RPMI8226 (cell line): ENCODE measurements around the gene PPP5C.
A peak's percentile ranks its signal among the peaks of the same experiment; 100 is the strongest.
"Not testable (repeated sequence)": the region's sequence is repeated elsewhere in the genome, so short reads cannot be mapped to it uniquely, and the experiment has no call there.

Experiments
- DNase-seq: peaks from one replicate; pipeline ENCODE4 v3.0.0-alpha.2; 2015

PPP5C gene, protein sequence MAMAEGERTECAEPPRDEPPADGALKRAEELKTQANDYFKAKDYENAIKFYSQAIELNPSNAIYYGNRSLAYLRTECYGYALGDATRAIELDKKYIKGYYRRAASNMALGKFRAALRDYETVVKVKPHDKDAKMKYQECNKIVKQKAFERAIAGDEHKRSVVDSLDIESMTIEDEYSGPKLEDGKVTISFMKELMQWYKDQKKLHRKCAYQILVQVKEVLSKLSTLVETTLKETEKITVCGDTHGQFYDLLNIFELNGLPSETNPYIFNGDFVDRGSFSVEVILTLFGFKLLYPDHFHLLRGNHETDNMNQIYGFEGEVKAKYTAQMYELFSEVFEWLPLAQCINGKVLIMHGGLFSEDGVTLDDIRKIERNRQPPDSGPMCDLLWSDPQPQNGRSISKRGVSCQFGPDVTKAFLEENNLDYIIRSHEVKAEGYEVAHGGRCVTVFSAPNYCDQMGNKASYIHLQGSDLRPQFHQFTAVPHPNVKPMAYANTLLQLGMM

DNA sequence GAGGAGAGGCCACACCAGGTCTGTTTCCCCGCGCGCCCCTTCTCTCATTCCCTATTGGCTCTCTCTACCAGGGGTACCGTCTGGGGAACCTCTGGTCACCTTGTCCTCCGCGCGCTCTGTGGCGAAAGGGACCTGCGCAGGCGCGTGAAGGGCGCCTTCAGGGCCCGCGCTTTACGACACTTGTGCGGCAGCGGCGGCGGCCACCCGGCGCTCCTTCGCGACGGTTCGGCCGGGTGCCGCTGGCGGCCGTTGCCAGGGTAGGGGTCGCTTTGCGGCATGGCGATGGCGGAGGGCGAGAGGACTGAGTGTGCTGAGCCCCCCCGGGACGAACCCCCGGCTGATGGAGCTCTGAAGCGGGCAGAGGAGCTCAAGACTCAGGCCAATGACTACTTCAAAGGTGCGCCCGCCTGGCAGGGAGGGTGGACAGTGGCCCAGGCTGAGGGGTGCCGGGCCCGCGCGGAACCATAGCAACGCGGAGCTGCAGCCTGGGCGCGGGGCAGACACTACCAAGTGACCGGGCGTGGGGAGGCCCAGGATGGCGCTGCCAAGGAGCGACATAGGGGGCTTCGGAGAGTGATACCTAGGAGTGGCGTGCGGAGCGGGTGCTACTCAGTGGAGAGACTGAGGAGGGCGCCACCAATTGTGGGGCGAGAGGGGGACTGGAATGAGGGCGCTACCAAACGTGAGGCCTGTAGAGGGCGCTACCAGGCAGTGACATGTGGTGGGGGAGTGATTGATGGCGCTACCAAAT lies at the start of gene PPP5C:
TSS of gene PPP5C (plus strand) at position 267 of the 751 bp plus-strand sequence. CDS start at position 277, 10 bp downstream.
- DNase-seq: peak; percentile 92

GRCh38 chr19:46297700-46298478 lies 49.0 kb upstream of the PPP5C start:
- no peak for DNase-seq

DNA sequence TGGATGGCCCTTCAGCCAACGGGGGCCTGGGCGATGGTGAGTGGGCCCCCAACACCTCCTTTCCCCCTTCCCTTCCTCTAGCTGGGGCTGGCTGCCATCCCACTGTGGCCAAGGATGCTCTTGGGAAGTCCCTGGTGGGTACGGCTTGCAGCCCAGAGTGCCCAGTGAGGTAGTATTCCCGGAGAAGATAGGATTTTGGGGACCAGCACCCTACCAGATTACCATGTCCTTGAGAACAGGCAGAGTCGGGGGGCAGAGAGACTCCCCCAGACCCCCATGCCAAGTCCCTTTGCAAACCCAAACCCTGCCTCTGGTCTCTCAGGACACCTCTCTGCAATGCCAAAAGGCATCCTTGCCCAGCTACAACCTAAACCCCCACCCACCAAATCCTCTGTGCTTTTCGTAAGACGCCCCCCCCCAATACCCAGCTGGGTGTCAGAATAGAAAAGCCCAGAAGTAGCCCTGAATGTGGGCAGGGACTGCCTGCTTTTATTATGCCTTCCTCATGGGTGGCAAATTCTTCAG lies 48.3 kb upstream of the PPP5C start:
- no peak for DNase-seq

- DNase-seq: peak; percentile 91
These were observed 47.8 kb upstream of the PPP5C start for GRCh38 chr19:46299004-46299509.

DNA sequence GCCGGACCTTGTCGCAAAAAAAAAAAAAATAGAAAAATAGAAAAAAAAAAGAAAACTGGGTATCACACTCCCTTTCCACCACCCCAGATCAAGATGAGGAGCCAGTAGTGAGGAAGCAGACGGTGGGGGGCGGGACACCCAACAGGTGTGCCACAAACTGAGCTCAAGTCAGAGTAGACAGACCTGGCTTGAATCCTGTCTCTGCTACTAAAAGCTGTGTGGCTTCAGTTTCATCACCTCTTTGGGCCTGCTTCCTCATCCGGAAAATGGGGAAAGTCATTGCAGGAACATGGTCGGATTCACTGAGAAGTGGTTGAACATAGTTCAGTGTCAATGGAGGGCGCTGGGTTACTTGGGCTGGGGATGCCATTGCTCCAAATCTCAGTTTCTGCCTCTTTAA lies 47.2 kb upstream of the PPP5C start:
- DNase-seq: peak; percentile 40

DNA sequence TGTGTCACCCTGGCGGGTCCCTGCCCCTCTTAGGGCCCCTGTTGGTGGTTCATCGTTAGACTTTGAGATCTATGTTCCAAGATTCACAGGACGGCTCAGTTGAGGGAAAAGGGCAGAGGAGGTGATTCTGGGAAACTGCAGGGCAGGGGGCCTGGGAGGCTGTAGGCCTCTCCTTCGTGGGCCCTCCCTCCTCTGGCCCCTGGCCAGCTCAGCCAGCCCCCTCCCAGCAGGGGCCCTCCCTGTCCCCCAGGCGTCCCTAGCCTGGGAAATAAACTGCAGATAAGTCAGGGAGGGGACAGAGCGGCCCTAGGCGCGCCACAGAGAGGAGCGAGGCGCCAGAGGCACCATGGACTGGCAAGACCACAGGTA lies 43.6 kb upstream of the PPP5C start:
- no peak for DNase-seq

DNA sequence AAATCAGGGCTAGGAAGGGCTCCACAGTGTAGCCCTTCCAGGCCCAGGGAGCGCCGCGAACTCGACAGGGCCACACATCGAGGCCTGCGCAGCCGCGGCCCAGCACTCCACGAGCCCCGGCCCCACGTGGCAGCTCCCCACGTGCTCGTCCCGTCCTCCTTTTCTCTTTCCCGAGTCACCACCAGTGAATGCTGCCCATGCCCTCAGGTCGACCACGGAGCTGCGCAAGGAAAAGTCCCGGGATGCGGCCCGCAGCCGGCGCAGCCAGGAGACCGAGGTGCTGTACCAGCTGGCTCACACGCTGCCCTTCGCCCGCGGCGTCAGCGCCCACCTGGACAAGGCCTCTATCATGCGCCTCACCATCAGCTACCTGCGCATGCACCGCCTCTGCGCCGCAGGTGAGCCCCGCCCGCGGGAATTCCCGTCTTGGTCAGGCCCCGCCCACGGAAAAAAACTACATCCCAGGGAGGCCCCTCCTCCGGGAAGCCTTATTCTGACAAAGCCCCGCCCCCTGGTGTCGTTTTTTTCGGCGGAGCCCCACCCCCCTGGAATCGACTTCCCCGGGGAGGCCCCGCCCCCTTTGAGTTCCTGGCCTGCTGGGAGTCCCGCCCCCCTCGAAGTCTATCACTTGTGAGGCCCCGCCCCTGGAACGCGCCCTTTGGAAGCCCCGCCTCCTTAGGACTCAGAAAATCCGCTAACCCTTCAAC lies 43.0 kb upstream of the PPP5C start:
- no peak for DNase-seq

- DNase-seq: no peak
These were observed 40.4 kb upstream of the PPP5C start for GRCh38 chr19:46306501-46306900.

DNA sequence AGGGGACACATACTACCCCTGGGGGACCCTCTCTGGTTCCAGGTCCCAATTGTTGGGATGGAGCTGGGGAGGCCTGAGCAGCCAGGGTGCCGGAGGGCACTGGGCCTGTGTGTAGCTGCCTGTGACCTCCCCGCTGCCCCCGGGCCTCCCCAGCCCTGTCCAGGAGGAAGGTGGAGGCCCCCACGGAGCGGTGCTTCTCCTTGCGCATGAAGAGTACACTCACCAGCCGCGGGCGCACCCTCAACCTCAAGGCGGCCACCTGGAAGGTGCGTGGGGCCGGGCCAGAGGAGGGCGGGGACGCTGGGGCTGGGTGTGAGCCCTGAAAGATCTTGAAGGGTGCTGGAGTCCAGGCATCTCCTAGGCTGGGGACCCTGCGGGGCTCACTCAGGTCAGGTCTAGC lies 38.4 kb upstream of the PPP5C start:
- no peak for DNase-seq

DNA sequence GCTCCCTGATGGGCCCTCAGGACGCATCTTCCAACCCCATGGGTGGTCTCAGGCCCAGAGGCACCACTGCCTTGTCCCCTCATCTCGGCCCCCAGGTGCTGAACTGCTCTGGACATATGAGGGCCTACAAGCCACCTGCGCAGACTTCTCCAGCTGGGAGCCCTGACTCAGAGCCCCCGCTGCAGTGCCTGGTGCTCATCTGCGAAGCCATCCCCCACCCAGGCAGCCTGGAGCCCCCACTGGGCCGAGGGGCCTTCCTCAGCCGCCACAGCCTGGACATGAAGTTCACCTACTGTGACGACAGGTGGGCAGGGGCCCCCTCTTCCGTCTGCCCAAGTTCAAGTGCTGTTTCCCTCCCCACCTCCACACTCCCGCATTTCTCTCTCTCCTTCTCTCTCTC lies 37.8 kb upstream of the PPP5C start:
- DNase-seq: no peak

- no peak for DNase-seq
These were observed 35.4 kb upstream of the PPP5C start for GRCh38 chr19:46311444-46311843.

GRCh38 chr19:46313540-46314469 lies 33.1 kb upstream of the PPP5C start:
- DNase-seq: not testable (repeated sequence)

GRCh38 chr19:46317339-46317738 lies 29.5 kb upstream of the PPP5C start:
- DNase-seq: no peak

DNA sequence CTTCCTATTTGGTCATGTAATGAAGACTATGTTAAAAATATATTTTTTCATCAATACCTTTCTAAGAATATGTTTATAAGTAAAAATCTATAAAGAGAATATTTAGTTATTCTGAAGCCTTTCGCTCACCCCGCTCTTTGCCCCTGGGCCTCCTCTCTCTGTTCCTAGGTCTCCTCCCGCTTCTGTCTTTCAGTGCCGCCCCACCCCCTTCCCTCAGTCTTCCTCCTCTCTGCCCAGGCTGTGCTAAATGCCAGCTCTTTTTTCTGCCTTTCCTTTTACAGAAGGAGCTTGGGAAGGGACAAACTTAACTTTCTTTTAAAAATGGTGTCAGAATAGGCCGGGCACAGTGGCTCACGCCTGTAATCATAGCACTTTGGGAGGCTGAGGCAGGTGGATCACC lies 27.3 kb upstream of the PPP5C start:
- no peak for DNase-seq

DNA sequence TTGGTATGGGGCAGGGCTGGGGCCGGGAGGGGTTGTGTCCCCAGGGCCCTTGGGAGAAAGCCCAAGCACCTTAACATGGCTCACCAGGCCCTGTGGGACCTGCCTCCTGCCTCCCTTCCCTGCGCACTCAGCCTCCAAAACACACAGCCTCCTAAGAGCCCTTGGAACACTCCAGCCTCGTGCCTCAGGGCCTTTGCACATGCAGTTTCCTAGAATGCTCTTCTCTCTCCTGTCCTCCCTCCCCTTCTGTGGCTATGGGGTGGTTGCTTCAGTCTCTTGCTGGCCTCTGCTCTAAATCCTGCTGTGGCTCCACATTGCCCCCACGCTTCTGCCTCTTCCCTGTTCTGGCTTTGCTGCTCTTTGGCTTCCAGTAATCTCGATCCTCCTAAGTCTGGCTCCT lies 26.3 kb upstream of the PPP5C start:
- no peak for DNase-seq

- DNase-seq: no peak
These were observed 25.2 kb upstream of the PPP5C start for GRCh38 chr19:46321653-46322052.

- not testable (repeated sequence) for DNase-seq
These were observed 23.7 kb upstream of the PPP5C start for GRCh38 chr19:46323227-46323626.

DNA sequence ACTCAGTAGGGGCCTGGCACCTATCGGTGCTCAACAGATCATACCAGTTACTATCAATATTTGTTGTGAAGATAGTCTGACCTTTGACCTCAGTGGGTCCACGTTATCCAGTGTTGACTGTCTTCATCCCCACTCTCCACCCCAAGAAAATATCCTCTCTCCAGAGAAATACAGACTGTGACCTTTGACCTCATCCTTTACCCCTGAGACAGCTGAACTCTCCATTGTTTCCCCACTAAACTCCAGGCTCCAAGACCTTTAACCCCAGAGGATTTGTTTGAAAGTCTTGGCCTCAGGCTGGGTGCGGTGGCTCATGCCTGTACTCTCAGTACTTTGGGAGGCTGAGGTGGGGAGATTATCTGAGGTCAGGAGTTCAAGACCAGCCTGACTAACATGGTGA lies 22.6 kb upstream of the PPP5C start:
- no peak for DNase-seq

DNA sequence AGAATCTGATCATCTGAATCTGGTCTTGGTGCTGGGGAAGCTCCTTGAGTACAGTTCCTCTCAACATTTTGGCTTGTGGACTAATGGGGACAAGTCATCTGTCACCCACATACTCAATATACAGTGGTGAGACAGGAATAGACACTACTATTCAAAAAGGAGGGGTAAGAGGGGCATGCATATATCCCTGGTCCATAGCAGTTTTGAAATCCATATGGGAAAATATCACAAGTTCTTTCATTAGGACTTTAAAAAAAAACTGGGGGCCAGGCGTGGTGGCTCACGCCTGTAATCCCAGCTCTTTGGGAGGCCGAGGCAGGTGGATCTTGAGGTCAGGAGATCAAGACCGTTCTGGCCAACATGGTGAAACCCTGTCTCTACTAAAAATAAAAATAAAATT lies 20.3 kb upstream of the PPP5C start:
- no peak for DNase-seq

GRCh38 chr19:46328079-46328478 lies 18.8 kb upstream of the PPP5C start:
- DNase-seq: no peak

GRCh38 chr19:46330319-46330918 lies 16.5 kb upstream of the PPP5C start:
- no peak for DNase-seq
